Keratinocyte (primary cell): ENCODE results near the gene WRAP73. TPM values are rescaled to one million over a fixed set of nuclear protein-coding genes. Genes with fewer than 3 reads are reported as not detected.

Experiments used
- DNase-seq: peaks from one replicate; pipeline ENCODE4 v3.0.0-alpha.2; 2011; ENCODE audit warnings: low read depth, missing footprints, low spot score
- FAIRE-seq: peaks from 2 replicates; lab custom pipeline; 2011; peaks lifted over from hg19 to GRCh38; lab: Jason Lieb, UNC
- H2AFZ ChIP-seq: 2 replicates; pipeline ENCODE4 v1.6.0; 2012; ENCODE audit warnings: low read length, control low read depth, inconsistent platforms; ENCODE audit not compliant: control insufficient read depth
- H3K27ac ChIP-seq: 2 replicates; pipeline ENCODE4 v1.5.1; 2011; ENCODE audit warnings: low read length; ENCODE audit not compliant: control insufficient read depth, insufficient read depth
- H3K27me3 ChIP-seq: 3 replicates; pipeline ENCODE4 v1.6.0; 2011; ENCODE audit warnings: low read length; ENCODE audit not compliant: control insufficient read depth, insufficient read depth; ENCODE audit errors: extremely low read depth
- H3K36me3 ChIP-seq, 2 experiments: 2 replicates in 1 of 2; 3 replicates in 1 of 2; pipeline ENCODE4 v1.5.1; 2011; ENCODE audit warnings: low read length in 2 of 2, mild to moderate bottlenecking in 1 of 2; ENCODE audit not compliant: control insufficient read depth in 2 of 2, insufficient read depth in 2 of 2; ENCODE audit errors: extremely low read depth in 1 of 2
- H3K4me1 ChIP-seq: 3 replicates; pipeline ENCODE4 v1.5.1; 2011; ENCODE audit warnings: low read length; ENCODE audit not compliant: control insufficient read depth, insufficient read depth; ENCODE audit errors: extremely low read depth
- H3K4me2 ChIP-seq: 3 replicates; pipeline ENCODE4 v1.6.0; 2011; ENCODE audit warnings: low read depth, low read length; ENCODE audit not compliant: control insufficient read depth, insufficient read depth; ENCODE audit errors: extremely low read depth
- H3K4me3 ChIP-seq, 3 experiments: fragments of 200-600 bp in 1 of 3; sonication (generic) in 1 of 3; 2 replicates in 2 of 3; 3 replicates in 1 of 3; pipeline ENCODE4 v1.5.1; 2011 to 2016; ENCODE audit warnings: low read length in 3 of 3, mild to moderate bottlenecking in 3 of 3, control low read depth in 2 of 3, inconsistent platforms in 1 of 3, low read depth in 1 of 3, mixed read lengths in 1 of 3, mixed run types in 1 of 3, moderate library complexity in 1 of 3; ENCODE audit not compliant: control insufficient read depth in 2 of 3, insufficient read depth in 2 of 3; ENCODE audit errors: extremely low read depth in 1 of 3
- H3K79me2 ChIP-seq: 2 replicates; pipeline ENCODE4 v1.6.0; 2012; ENCODE audit warnings: low read length; ENCODE audit not compliant: control insufficient read depth, insufficient read depth
- H3K9ac ChIP-seq: 3 replicates; pipeline ENCODE4 v1.6.0; 2011; ENCODE audit warnings: low read length; ENCODE audit not compliant: control insufficient read depth, insufficient read depth; ENCODE audit errors: extremely low read depth
- H3K9me1 ChIP-seq: 3 replicates; pipeline ENCODE4 v1.6.0; 2011; ENCODE audit warnings: low read length; ENCODE audit not compliant: control insufficient read depth, insufficient read depth; ENCODE audit errors: extremely low read depth
- H3K9me3 ChIP-seq: 2 replicates; pipeline ENCODE4 v1.5.1; 2012; ENCODE audit warnings: low read depth, low read length; ENCODE audit not compliant: control insufficient read depth
- H4K20me1 ChIP-seq: 3 replicates; pipeline ENCODE4 v1.6.0; 2011; ENCODE audit warnings: low read length; ENCODE audit not compliant: control insufficient read depth, insufficient read depth; ENCODE audit errors: extremely low read depth
- CTCF ChIP-seq, 3 experiments: IDR thresholded peaks in 1 of 3; conservative IDR thresholded peaks in 1 of 3; optimal IDR thresholded peaks in 1 of 3; 2 replicates in 2 of 3; 3 replicates in 1 of 3; pipeline versions ENCODE3 to v1.5.1; 2011; ENCODE audit warnings: low read length in 3 of 3, mild to moderate bottlenecking in 3 of 3, moderate library complexity in 2 of 3, control low read depth in 1 of 3, inconsistent platforms in 1 of 3; ENCODE audit not compliant: insufficient read depth in 2 of 3; ENCODE audit errors: extremely low read depth in 1 of 3
- EZH2 ChIP-seq: IDR thresholded peaks from one replicate; pipeline ENCODE4 v1.6.1; 2012; ENCODE audit warnings: inconsistent platforms, mild to moderate bottlenecking, low read length, moderate library complexity
- dilution Hi-C: fragments of 300-500 bp; cut with MboI; formaldehyde crosslinking; loops from one replicate; pipeline ENCODE4 v1.7.0; 2020; ENCODE audit warnings: low sequenced_read_pairs; ENCODE audit not compliant: extremely low pct_ligation_motif_present
- polyA plus RNA-seq, 5 experiments: library from polyadenylated mRNA; depleted of rRNA in 3 of 5; stranded (reverse) in 3 of 5; stranded (forward) in 1 of 5; unstranded in 1 of 5; fragments of >200 nt; gene quantifications; 1 replicate in 1 of 5; 2 replicates in 3 of 5; 3 replicates in 1 of 5; pipeline versions ENCODE4 v1.2.1 to v1.2.3, GENCODE V29; 2011 to 2012; ENCODE audit warnings: missing spikeins in 2 of 5, low read depth in 1 of 5, low replicate concordance in 1 of 5

The WRAP73 gene
- polyA plus RNA-seq, 1 donor (not counting 4 experiments of a cell fraction or from before 2014, with no cell fraction given): 18.9 TPM

- DNase-seq: no peak
- Histone ChIP-seq H3K4me3 (no peak overlapping the region), H3K4me1 (peaks cover 10% of the 10 kb centered on the region), H3K9ac (no peak overlapping the region), H3K79me2 (no peaks in the 10 kb centered on the region), H3K27ac (no peak overlapping the region), H3K27me3 (peaks cover 10% of the 10 kb centered on the region), H2AFZ (no peak overlapping the region), H3K9me1 (no peaks in the 10 kb centered on the region), H3K4me2 (no peak overlapping the region), H3K9me3 (no peaks in the 10 kb centered on the region), H3K36me3 (no peaks in the 10 kb centered on the region), H4K20me1 (no peaks in the 10 kb centered on the region)
- no peak for FAIRE-seq
- dilution Hi-C loops: no loop called here
- TF ChIP-seq CTCF (optimal IDR thresholded peaks at IDR 0.05 in 1 of 3, IDR thresholded peaks at IDR 0.05 in 1 of 3, conservative IDR thresholded peaks at IDR 0.05 in 1 of 3; ENCODE audit: extremely low read depth in 1 of 3, insufficient read depth in 2 of 3, low read length in 3 of 3) (no peak), EZH2 (no peak)
Measured at GRCh38 chr1:3660704-3661103, 10.8 kb upstream of the WRAP73 start.

- H3K79me2 ChIP-seq: no peaks in the 10 kb centered on the region
- H3K4me1 ChIP-seq: no peaks in the 10 kb centered on the region
- H3K4me3 ChIP-seq: no peak overlapping the region
- no peak overlapping the region for H3K4me2 ChIP-seq
- no peak for FAIRE-seq
- no peak for TF ChIP-seq EZH2
- no peak for TF ChIP-seq CTCF (optimal IDR thresholded peaks at IDR 0.05 in 1 of 3, IDR thresholded peaks at IDR 0.05 in 1 of 3, conservative IDR thresholded peaks at IDR 0.05 in 1 of 3; ENCODE audit: extremely low read depth in 1 of 3, insufficient read depth in 2 of 3, low read length in 3 of 3)
- H4K20me1 ChIP-seq: no peaks in the 10 kb centered on the region
- no peak overlapping the region for H3K9ac ChIP-seq
- no peaks in the 10 kb centered on the region for H3K36me3 ChIP-seq
- dilution Hi-C loops: no loop called here
- no peak overlapping the region for H3K27ac ChIP-seq
- no peaks in the 10 kb centered on the region for H3K9me3 ChIP-seq
- DNase-seq: no peak
- peaks cover 20% of the 10 kb centered on the region for H3K27me3 ChIP-seq
- no peaks in the 10 kb centered on the region for H3K9me1 ChIP-seq
- H2AFZ ChIP-seq: no peak overlapping the region
Measured at GRCh38 chr1:3659093-3659492, 9.2 kb upstream of the WRAP73 start.
